ENCODE measurements around the gene PODNL1. TPM values are rescaled to one million over a fixed set of nuclear protein-coding genes. Genes with fewer than 3 reads are reported as not detected.
"Not testable (repeated sequence)": the region's sequence is repeated elsewhere in the genome, so short reads cannot be mapped to it uniquely, and the experiment has no call there.

Gene PODNL1
- total RNA-seq, 2 donors from 2014 or later = 4.1 to 4.4 TPM

GRCh38 chr19:13972368-13973155 lies 34.3 kb upstream of the PODNL1 start:
- intact Hi-C loops (cut with DNase I) = no loop called here
- H3K36me3 ChIP-seq = peaks cover 16% of the 10 kb centered on the region
- DNase-seq = no peak
- H3K4me1 ChIP-seq = no peaks in the 10 kb centered on the region
- H3K9ac ChIP-seq (ENCODE audit: low read depth in 2 of 2, low read length in 2 of 2) = no peak overlapping the region
- TF ChIP-seq, protein P1, sequence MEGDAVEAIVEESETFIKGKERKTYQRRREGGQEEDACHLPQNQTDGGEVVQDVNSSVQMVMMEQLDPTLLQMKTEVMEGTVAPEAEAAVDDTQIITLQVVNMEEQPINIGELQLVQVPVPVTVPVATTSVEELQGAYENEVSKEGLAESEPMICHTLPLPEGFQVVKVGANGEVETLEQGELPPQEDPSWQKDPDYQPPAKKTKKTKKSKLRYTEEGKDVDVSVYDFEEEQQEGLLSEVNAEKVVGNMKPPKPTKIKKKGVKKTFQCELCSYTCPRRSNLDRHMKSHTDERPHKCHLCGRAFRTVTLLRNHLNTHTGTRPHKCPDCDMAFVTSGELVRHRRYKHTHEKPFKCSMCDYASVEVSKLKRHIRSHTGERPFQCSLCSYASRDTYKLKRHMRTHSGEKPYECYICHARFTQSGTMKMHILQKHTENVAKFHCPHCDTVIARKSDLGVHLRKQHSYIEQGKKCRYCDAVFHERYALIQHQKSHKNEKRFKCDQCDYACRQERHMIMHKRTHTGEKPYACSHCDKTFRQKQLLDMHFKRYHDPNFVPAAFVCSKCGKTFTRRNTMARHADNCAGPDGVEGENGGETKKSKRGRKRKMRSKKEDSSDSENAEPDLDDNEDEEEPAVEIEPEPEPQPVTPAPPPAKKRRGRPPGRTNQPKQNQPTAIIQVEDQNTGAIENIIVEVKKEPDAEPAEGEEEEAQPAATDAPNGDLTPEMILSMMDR (IDR thresholded peaks at IDR 0.05) = no peak
- H3K4me3 ChIP-seq = no peak overlapping the region
- no peaks in the 10 kb centered on the region for H3K9me3 ChIP-seq
- no peaks in the 10 kb centered on the region for H3K27me3 ChIP-seq
- no peak overlapping the region for H3K27ac ChIP-seq

DNA sequence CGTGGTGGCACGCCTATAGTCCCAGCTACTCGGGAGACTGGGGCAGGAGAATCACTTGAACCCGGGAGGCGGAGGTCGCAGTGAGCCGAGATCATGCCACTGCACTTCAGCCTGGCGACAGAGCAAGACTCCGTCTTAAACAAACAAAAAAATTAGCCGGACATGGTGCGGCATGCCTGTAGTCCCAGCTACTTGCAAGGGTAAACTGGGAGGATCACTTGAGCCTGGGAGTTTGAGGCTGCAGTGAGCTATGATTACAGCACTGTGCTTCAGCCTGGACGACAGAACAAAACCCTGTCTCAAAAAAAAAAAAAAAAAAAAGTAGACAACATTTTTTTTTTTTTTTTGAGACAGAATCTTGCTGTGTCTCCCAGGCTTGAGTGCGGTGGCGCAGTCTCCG lies 33.7 kb upstream of the PODNL1 start:
- intact Hi-C loops (cut with DNase I) = not testable (repeated sequence)

DNA sequence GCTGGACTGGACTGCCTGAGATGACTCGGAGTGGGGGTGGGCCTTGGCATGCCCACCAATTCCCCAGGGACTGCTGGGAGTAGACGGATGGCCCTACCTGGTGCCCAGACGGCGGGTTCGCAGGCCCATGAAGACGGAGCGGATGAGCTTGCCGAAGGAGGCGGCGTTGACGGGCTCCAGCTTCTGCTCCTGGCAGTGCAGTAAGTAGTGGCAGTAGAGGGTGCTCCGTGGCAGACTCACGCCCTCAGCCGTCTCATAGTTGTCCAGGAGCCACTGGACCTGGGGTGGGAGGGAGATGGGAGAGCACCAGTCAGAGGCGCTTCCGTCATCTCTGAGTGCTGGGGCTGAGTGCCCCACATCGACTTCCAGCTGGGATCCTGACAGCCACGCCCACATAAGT lies 31.7 kb upstream of the PODNL1 start:
- intact Hi-C loops (cut with DNase I) = no loop called here
- no peaks in the 10 kb centered on the region for H3K27me3 ChIP-seq
- TF ChIP-seq, protein P1 (IDR thresholded peaks at IDR 0.05) = no peak
- no peaks in the 10 kb centered on the region for H3K9me3 ChIP-seq
- H3K9ac ChIP-seq (ENCODE audit: low read depth in 2 of 2, low read length in 2 of 2) = no peak overlapping the region
- H3K27ac ChIP-seq = no peak overlapping the region
- H3K4me3 ChIP-seq = no peak overlapping the region
- H3K4me1 ChIP-seq = no peaks in the 10 kb centered on the region
- DNase-seq = no peak
- peaks cover 16% of the 10 kb centered on the region for H3K36me3 ChIP-seq

More for the DNA sequence above, 33.7 kb upstream of the PODNL1 start:
- peaks cover 16% of the 10 kb centered on the region for H3K36me3 ChIP-seq
- not testable (repeated sequence) for H3K9me3 ChIP-seq; H3K4me3 ChIP-seq; DNase-seq; H3K27me3 ChIP-seq; H3K9ac ChIP-seq (ENCODE audit: low read depth in 2 of 2, low read length in 2 of 2); H3K27ac ChIP-seq; H3K4me1 ChIP-seq

DNA sequence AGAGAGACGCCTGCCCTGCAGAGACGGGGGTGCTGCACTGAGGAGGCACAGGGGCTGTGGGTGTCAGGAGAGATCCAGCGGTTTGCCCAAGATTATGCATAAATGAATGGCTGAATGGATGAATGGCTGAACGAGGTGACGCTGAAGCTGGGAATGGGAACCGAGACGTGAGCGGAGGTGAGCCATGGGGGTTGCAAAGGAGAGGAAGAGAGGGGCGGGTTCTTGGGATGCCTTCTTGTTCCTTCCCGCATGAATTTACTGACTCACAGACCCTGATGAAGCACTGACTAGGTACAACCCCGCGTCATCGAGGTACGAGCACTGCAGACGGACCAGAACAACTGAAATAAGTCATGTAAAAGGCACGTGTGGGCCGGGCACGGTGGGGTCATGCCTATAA lies 30.8 kb upstream of the PODNL1 start:
- Histone ChIP-seq H3K4me3 (no peak overlapping the region), H3K27me3 (no peaks in the 10 kb centered on the region), H3K4me1 (no peaks in the 10 kb centered on the region), H3K9me3 (no peaks in the 10 kb centered on the region), H3K9ac (ENCODE audit: low read depth in 2 of 2, low read length in 2 of 2) (no peak overlapping the region), H3K27ac (no peak overlapping the region), H3K36me3 (peaks cover 16% of the 10 kb centered on the region)
- TF ChIP-seq, protein P1 (IDR thresholded peaks at IDR 0.05) = no peak
- no peak for DNase-seq
- intact Hi-C loops (cut with DNase I) = no loop called here

DNA sequence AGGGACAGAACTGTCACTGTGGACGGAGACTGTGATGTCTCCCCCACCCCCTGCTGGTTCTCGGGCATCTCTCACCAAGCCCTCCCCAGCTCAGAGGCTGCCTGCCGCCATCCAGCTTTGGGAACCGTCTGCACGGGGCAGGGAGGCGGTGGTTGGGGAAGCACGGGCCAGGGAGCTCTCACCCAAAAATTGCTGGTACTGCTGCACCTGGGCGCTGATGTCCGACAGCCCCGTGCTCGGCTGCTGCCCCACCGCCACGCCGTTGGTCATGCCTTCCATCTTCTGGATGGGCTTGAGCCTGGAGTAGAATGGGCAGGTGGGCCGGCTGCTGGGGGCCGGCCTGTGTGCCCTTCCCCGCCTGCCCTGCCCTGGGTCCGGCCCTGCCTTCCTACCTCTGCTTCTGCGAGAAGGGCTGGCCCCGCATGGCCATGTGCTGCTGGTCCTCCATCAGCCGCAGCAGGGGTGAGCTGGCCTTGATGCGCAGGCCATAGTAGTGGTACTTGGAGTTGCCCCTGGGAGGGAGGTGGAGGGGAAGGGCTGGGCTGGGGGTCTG lies 30.2 kb upstream of the PODNL1 start:
- no peak overlapping the region for H3K4me3 ChIP-seq
- TF ChIP-seq, protein P1 (IDR thresholded peaks at IDR 0.05) = no peak
- no peak overlapping the region for H3K9ac ChIP-seq (ENCODE audit: low read depth in 2 of 2, low read length in 2 of 2)
- H3K9me3 ChIP-seq = no peaks in the 10 kb centered on the region
- no peak for DNase-seq
- H3K27me3 ChIP-seq = no peaks in the 10 kb centered on the region
- peaks cover 16% of the 10 kb centered on the region for H3K36me3 ChIP-seq
- H3K27ac ChIP-seq = no peak overlapping the region
- intact Hi-C loops (cut with DNase I) = no loop called here
- no peaks in the 10 kb centered on the region for H3K4me1 ChIP-seq

DNA sequence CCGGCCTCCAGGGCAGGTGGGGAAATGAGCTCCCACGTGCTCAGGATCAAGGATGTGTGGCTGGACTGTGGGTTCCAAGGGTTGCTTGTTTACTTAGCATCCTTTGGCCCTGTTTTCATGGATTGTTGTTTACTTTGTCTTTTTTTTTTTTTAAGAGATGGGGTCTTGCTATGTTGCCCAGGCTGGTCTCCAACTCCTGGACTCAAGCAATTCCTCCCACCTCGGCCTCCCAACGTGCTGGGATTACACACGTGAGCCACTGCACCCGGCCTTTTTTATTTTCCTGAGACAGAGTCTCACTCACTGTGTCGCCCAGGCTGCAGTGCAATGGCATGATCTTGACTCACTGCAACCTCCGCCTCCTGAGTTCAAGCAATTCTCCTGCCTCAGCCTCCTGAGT lies 29.0 kb upstream of the PODNL1 start:
- H3K4me1 ChIP-seq; H3K9me3 ChIP-seq; H3K4me3 ChIP-seq; H3K9ac ChIP-seq (ENCODE audit: low read depth in 2 of 2, low read length in 2 of 2); DNase-seq; H3K27me3 ChIP-seq; H3K27ac ChIP-seq; intact Hi-C loops (cut with DNase I): not testable (repeated sequence)
- peaks cover 12% of the 10 kb centered on the region for H3K36me3 ChIP-seq
